ENCODE results near the gene A1BG. TPM values are rescaled to one million over a fixed set of nuclear protein-coding genes. Genes with fewer than 3 reads are reported as not detected.

A1BG gene
- 2.6 TPM for polyA plus RNA-seq (ENCODE audit: insufficient read length)

DNA sequence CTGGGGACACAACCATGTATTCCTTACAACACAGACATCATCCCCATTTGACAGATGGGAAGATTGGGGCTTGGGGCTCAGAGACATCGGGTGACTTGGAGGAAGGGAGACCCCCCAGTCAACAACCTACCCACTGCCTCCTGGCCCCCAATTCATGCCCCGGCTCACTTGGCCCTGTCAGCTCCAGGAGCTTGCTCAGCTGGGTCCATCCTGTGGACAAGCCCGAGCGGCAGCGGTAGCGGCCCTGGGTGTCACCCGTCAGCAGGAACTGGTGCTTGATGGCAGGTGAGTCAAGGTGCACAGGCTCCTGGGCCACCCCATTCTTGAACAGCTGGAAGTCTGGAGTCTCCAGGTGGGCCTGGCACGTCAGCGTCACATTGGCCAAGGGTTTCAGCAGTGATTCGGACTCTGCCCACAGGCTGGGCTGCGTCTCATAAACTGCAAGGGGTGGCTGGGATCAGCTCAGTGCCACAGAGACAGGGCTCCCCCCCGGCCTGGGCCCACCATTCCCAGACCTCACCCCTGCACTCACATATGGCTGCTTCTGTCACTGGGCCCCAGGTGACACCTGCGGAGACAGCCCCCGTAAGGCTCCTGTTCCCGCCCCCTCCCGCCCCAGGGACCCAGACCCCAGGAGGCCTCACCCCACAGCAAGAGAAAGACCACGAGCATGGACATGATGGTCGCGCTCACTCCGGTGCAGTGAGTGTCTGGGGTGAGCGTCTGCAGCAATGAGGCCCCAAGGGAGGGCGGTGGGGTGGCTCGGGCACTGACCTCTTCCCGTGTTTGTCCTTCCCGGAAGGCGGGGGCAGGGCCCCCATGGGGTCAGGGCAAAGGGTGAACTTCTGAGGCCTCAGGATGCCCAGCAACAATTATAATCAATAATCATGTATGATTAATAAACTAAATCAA lies at the start of gene A1BG:
Gene A1BG (minus strand): TSS at position 733 of the 912 bp plus-strand sequence. CDS start 55 bp downstream, at position 678.
- DNase-seq = no peak

DNA sequence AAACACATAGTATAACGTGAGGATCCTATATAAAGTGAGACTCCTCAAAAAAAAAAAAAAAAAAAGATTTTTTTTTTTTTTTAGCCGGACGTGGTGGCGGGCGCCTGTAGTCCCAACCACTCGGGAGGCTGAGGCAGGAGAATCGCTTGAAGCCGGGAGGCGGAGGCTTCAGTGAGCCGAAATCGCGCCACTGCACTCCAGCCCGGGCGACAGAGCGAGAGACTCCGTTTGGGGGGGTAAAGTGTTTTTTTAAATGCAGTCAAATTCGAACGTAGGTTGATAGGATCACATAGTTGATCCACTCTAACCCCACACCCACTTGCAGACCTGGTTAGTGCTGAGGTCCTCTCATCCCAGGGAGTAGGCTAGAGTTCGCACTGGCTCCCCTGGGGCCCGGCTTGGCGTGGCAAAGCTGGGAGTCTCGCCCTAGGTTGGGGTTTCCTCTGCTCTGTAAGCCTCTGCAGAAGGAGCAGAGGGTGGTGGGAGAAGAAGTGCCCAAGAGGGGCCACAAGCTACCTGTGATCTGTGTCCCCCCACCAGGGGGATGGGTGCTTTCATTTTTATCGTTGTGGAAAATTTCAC lies 48.6 kb upstream of the A1BG start:
- DNase-seq = no peak

DNA sequence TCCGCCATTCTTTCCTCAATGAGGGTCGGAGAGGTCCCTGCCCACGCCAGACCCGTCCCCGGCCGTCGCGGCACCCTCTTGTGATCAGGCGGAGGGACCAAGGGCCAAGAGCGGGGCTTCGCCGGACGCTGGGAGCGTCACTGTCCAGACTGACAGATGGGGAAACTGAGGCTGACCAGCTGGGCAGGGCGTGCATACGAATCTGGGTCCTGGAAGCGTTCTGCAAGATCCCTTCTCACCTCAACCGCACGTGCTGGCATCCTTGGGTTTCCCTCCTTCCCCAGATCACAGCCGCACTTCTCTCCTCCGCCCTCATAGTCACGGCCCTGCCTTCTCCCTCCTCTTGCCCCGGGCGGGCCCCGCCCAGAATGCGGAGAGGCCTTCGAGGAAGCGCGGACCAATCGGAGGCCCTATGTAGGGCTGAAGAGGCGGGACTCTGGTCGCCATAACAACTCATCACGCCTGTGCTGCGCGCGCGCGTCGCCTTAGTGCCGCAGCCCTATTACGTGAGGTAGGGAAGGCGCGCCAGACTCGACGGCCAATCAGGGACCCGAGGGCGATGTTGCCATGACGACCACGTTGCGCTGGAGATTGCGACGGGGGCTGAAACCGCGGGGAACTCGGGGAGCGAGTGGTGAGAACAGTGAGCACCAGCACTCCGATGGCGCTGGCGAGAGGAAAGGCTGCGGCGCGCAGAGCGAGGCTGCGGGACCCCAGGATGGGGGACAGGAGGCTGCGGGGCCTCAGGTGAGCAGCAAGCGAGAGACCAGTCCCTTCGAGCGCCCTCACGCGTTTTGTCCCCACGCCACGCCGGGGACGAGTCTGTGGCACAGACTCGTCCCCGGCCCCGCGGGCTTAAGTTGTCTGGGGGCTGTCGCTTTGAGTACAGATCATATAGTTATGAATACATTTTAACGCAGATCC lies 47.9 kb upstream of the A1BG start:
- DNase-seq = peak; percentile 100

- DNase-seq = no peak
Observed at GRCh38 chr19:58400316-58400915, 47.1 kb upstream of the A1BG start.

- no peak for DNase-seq
Observed at GRCh38 chr19:58399903-58400302, 46.6 kb upstream of the A1BG start.

- no peak for DNase-seq
Observed at GRCh38 chr19:58398545-58398944, 45.3 kb upstream of the A1BG start.

DNA sequence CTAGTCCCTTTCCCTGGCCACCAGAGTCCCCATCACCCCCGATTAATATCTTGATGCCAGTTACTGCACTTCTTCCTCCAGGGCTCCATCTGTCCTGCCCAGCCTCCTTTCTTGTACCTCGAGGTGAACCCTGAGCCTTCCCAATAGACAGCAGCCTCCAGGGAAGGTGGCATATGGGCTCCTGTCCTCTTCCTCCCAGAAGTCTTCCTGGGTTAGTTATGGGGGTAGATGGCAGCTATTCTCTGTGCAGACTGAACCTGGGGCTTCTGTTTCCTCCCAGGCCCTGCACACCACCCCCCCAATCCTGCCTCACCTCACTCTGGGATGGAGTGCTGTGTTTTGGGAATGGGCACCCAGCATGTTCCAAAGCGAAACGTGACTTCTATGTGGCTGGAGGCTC lies 44.8 kb upstream of the A1BG start:
- no peak for DNase-seq

DNA sequence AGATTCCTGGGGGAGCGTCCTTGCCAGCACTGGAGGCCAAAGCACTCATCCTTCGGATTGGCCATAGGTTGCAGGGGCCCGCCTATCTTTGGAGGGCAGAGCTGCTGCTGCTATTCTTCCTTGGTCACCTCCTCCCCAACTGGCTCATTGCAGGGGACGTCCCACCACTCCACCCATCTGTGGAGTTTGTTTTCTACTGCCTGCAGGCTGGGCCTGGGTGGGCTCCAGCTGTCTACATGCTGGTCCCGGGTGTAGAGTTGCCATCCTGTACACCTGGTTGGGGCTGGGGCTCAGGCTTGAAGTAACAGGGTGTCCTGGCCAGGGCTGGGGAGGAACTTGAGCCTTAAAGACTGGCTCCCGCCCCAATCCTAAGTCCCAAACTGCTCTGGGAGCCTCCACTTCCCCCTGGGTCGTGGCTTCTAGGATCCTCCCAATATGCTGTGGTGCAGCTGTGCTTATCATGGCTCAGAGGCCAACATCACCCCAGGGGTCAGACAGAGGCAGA lies 44.3 kb upstream of the A1BG start:
- DNase-seq = no peak

DNA sequence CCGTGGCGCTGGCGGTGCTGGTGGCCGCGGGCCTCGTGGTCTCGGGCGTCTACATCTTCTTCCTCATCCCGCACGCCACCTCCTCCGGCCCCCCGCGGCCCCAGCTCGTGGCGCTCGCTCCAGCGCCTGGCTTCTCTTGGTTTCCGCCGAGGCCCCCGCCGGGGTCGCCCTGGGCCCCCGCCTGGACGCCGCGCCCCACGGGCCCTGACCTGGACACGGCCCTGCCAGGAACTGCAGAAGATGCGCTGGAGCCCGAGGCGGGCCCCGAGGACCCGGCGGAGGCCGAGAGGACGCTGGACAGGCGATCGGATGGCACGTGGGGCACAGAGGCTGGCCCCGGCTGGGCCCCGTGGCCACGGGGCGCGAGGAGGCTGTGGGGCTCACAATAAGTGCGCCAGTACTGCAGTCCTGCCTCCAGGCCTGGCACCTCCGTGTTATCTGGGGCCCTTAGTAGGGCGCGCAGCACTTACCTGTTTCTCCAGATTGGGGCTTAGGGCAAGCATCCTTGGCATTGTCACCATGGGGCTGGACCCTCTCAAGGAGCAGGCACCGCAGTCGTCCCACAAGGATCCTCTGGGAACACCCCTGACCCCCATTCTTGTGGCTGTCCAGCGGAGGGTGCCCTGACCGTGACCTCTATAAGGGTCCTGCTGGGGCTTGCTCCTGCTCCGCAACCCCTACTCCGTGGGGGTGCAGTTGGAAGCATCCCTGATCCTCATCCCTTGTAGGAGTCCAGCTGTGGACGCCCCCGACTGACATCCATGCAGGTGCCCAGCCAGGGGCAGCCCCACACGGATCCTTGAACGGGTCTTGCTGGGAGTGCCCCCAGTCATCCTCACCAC lies 43.6 kb upstream of the A1BG start:
- no peak for DNase-seq

DNA sequence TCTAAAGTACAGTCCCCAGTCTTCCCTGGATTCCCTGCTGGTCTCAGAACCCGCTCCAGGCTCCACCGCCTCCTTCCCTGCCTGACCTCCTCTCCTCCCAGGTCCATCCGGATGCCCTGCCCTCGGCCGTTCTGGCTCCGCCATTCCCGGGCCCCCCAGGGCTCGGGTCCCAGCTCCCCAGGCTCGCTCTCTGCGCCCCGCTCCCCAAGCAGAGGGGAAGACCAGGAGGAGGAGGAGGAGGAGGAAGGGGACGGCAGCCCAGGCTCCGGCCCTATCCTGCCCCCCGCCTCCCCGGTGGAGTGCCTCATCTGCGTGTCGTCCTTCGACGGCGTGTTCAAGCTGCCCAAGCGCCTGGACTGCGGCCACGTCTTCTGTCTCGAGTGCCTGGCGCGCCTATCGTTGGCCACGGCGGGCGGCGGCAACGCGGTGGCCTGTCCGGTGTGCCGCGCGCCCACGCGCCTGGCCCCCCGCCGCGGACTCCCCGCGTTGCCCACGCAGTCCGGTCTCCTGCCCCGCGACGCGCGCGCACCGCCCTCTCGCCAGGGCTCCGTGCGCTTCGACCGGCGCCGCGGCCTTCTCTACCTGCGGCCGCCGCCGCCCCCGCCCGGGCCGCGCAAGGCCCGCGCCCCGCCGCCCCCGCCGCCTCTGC lies 42.8 kb upstream of the A1BG start:
- no peak for DNase-seq

- DNase-seq = no peak
Observed at GRCh38 chr19:58395220-58395978, 42.1 kb upstream of the A1BG start, which contains the start of gene RNF225. Gene RNF225 (plus strand): TSS chr19:58395656. CDS start chr19:58396090, 434 bp downstream.

DNA sequence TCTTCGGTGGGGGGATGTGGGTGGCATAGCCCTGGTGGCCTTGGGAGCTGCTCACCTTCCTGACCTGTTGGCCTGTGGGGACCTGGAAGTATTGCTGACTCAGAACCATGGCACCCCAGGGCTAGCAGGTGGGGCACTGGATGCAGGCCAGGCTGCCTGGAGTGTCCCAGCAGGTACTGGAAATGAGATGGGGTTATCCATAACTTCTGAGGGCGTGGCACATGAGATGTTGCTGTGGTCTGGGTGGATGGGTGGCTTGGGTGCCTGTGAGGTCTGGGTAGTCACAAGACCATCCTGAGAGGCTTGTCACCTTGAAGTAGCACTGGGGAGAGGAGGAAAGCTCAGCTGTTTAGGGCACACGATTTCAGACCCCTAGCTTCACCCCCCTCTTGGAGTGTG lies 41.5 kb upstream of the A1BG start:
- DNase-seq = no peak

GRCh38 chr19:58393725-58394033 lies 40.4 kb upstream of the A1BG start:
- no peak for DNase-seq

DNA sequence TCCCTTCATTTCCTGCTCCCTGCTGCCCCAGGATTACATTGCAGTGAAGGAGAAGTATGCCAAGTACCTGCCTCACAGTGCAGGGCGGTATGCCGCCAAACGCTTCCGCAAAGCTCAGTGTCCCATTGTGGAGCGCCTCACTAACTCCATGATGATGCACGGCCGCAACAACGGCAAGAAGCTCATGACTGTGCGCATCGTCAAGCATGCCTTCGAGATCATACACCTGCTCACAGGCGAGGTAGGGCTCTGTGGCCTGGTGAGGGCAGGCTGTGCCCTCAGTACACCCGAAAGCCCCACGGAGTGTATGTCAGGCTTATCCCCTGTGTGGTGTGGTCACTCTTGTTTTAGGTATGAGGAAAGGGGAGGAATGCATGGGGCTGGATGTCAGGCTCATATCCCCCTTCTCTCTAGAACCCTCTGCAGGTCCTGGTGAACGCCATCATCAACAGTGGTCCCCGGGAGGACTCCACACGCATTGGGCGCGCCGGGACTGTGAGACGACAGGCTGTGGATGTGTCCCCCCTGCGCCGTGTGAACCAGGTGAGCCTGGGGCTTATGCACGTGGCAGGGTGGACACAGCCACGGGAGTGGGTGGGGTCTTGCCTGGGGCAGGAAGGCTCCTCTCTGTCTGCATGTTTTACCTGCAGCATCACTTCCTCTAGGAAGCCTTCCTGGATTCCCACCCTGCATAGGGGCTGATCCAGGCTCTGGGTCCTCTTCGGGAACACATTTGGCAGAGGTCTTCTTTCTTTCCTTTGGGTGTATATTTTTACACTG lies 39.8 kb upstream of the A1BG start:
- no peak for DNase-seq

DNA sequence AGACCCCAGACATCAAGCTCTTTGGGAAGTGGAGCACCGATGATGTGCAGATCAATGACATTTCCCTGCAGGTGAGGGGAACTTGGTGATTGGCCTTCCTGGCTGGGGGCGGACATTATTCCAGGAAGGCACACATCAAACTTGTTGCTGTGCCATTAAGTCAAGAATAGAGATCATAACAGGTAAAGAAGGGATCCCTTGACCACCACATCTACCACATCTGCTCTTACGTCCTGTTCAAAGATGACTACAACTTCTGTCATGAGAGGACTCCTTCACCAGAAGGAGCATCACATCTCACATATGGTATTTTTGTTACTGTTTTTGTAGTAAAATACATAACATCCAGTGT lies 34.9 kb upstream of the A1BG start:
- no peak for DNase-seq

GRCh38 chr19:58387338-58388174 lies 34.3 kb upstream of the A1BG start:
- DNase-seq = no peak

DNA sequence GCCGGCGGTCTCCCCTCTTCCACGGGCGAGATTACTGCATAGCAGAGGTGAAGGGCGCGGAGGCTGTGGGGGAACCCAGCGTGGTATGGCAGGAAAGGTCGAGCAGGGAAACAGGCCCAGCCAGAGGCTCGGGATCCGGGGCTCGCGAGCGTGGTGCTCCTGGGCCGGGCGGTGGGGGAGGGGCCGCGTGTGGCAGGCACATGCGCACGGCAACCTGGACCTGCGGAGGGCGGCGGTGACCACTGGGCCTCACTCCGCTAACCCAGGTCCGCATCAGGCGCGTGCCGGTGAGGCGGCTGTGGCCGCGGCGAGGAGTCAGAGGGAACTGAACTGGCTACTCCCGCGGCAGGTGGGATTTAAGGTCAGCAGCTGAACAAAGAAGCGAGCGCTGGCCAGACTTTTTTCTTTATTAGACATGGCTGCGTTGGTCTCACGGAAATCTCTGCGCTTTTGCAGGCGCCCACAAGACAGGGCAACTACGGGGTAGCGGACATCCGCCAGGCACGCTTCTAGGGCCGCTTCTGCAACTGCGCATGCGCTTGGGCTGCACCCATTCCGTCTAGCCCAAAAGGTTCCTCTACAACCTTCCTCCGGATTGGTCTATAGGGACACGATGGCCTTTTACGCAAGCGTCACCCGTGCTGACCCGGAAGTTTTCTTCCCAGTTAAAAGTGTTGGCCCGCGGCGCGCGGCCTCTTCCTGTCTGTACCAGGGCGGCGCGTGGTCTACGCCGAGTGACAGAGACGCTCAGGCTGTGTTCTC lies 33.5 kb upstream of the A1BG start, which contains the start of gene RPS5:
Gene RPS5 (plus strand): TSS at position 694 of the 762 bp plus-strand sequence. CDS start 869 bp downstream, outside the sequence.
- peak; percentile 97 for DNase-seq

Data from hindlimb muscle (tissue), 1 donor.